ENCODE results near the gene LHX6. TPM values are rescaled to one million over a fixed set of nuclear protein-coding genes. Genes with fewer than 3 reads are reported as not detected.

Gene LHX6
- polyA plus RNA-seq, 2 donors, result 0.63 to 1.0 TPM

GRCh38 chr9:122197426-122197825 is 31.3 kb downstream of the LHX6 start:
- no peaks in the 10 kb centered on the region for H3K36me3 ChIP-seq (ENCODE audit: control insufficient read depth in 2 of 2, insufficient read depth in 2 of 2, low read length in 1 of 2)
- peaks cover 0 to 3% of the 10 kb centered on the region in 2 donors for H3K9me3 ChIP-seq (ENCODE audit: control insufficient read depth in 2 of 2, insufficient read depth in 1 of 2, low read depth in 1 of 2, low read length in 1 of 2)
- WGBS, 2 donors, result 50 to 62% methylated on average over 7 of the region's 7 CpGs
- H3K4me1 ChIP-seq (ENCODE audit: control insufficient read depth in 2 of 2, insufficient read depth in 2 of 2, low read length in 1 of 2), result peaks cover 0 to 2% of the 10 kb centered on the region in 2 donors
- H3K27me3 ChIP-seq (ENCODE audit: control insufficient read depth in 1 of 2, insufficient read depth in 2 of 2, low read length in 2 of 2), result no peaks in the 10 kb centered on the region
- no peak overlapping the region for H3K27ac ChIP-seq (ENCODE audit: low read depth in 2 of 2, low read length in 1 of 2)
- no peak overlapping the region for H3K4me3 ChIP-seq (ENCODE audit: low read depth in 1 of 2, low read length in 2 of 2)

DNA sequence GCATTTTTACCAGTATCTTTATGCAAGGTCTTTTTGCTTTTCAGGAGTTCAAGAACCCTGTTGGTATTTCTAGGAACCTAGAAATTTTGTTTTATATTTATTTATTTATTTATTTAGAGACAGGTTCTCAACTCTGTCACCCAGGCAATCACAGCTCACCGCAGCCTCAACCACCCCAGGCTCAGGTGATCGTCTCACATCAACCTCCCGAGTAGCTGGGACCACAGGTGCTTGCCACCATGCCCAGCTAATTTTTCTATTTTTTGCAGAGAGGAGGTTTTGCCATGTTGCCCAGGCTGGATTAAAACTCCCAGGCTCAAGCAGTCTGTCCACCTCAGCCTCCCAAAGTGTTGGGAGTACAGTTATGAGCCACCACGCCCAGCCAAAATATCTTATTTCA is 32.9 kb downstream of the LHX6 start:
- Histone ChIP-seq H3K36me3 (ENCODE audit: control insufficient read depth in 2 of 2, insufficient read depth in 2 of 2, low read length in 1 of 2) (no peaks in the 10 kb centered on the region), H3K4me1 (ENCODE audit: control insufficient read depth in 2 of 2, insufficient read depth in 2 of 2, low read length in 1 of 2) (peaks cover 0 to 7% of the 10 kb centered on the region in 2 donors)
- WGBS, 2 donors, result 89 to 93% methylated on average over 4 of the region's 4 CpGs

DNA sequence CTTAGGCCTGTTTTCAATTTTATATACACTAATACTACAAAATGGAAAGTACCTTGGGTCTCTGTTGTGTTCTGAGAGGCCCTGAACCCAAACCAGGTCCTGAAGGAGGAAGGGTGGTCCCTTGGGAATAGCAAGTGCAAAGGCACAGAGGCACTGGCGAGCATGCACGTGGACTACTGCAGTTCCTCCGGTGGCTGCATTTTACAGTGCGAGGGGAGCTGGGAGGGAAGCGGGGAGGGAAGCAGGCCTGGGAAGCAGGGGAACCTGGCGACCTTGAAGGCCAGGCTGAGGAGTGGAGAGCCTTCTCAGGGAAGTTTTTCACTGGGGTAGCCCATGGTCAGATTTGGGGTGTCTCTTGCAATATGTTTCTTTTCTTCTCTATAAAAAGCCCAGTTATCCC is 35.1 kb downstream of the LHX6 start:
- H3K27ac ChIP-seq (ENCODE audit: low read depth in 2 of 2, low read length in 1 of 2), result no peak overlapping the region
- 88 to 92% methylated on average over 6 of the region's 6 CpGs for WGBS, 2 donors
- no peak overlapping the region for H3K4me3 ChIP-seq (ENCODE audit: low read depth in 1 of 2, low read length in 2 of 2)
- no peaks in the 10 kb centered on the region for H3K36me3 ChIP-seq (ENCODE audit: control insufficient read depth in 2 of 2, insufficient read depth in 2 of 2, low read length in 1 of 2)
- peaks cover 0 to 3% of the 10 kb centered on the region in 2 donors for H3K9me3 ChIP-seq (ENCODE audit: control insufficient read depth in 2 of 2, insufficient read depth in 1 of 2, low read depth in 1 of 2, low read length in 1 of 2)
- no peaks in the 10 kb centered on the region for H3K27me3 ChIP-seq (ENCODE audit: control insufficient read depth in 1 of 2, insufficient read depth in 2 of 2, low read length in 2 of 2)
- peaks cover 0 to 10% of the 10 kb centered on the region in 2 donors for H3K4me1 ChIP-seq (ENCODE audit: control insufficient read depth in 2 of 2, insufficient read depth in 2 of 2, low read length in 1 of 2)

More for the DNA sequence above, 32.9 kb downstream of the LHX6 start:
- Histone ChIP-seq H3K4me3 (ENCODE audit: low read depth in 1 of 2, low read length in 2 of 2) (no peak overlapping the region), H3K9me3 (ENCODE audit: control insufficient read depth in 2 of 2, insufficient read depth in 1 of 2, low read depth in 1 of 2, low read length in 1 of 2) (peaks cover 0 to 3% of the 10 kb centered on the region in 2 donors), H3K27ac (ENCODE audit: low read depth in 2 of 2, low read length in 1 of 2) (no peak overlapping the region), H3K27me3 (ENCODE audit: control insufficient read depth in 1 of 2, insufficient read depth in 2 of 2, low read length in 2 of 2) (no peaks in the 10 kb centered on the region)

GRCh38 chr9:122192914-122193525 is 35.7 kb downstream of the LHX6 start:
- WGBS, 2 donors, result 70 to 80% methylated on average over 16 of the region's 16 CpGs
- Histone ChIP-seq H3K4me3 (ENCODE audit: low read depth in 1 of 2, low read length in 2 of 2) (no peak overlapping the region), H3K36me3 (ENCODE audit: control insufficient read depth in 2 of 2, insufficient read depth in 2 of 2, low read length in 1 of 2) (no peaks in the 10 kb centered on the region), H3K4me1 (ENCODE audit: control insufficient read depth in 2 of 2, insufficient read depth in 2 of 2, low read length in 1 of 2) (peaks cover 0 to 10% of the 10 kb centered on the region in 2 donors), H3K27me3 (ENCODE audit: control insufficient read depth in 1 of 2, insufficient read depth in 2 of 2, low read length in 2 of 2) (no peaks in the 10 kb centered on the region), H3K9me3 (ENCODE audit: control insufficient read depth in 2 of 2, insufficient read depth in 1 of 2, low read depth in 1 of 2, low read length in 1 of 2) (peaks cover 0 to 2% of the 10 kb centered on the region in 2 donors), H3K27ac (ENCODE audit: low read depth in 2 of 2, low read length in 1 of 2) (no peak overlapping the region)

- Histone ChIP-seq H3K9me3 (ENCODE audit: control insufficient read depth in 2 of 2, insufficient read depth in 1 of 2, low read depth in 1 of 2, low read length in 1 of 2) (no peaks in the 10 kb centered on the region), H3K4me3 (ENCODE audit: low read depth in 1 of 2, low read length in 2 of 2) (no peak overlapping the region), H3K4me1 (ENCODE audit: control insufficient read depth in 2 of 2, insufficient read depth in 2 of 2, low read length in 1 of 2) (peaks cover 0 to 10% of the 10 kb centered on the region in 2 donors), H3K27me3 (ENCODE audit: control insufficient read depth in 1 of 2, insufficient read depth in 2 of 2, low read length in 2 of 2) (no peaks in the 10 kb centered on the region), H3K27ac (ENCODE audit: low read depth in 2 of 2, low read length in 1 of 2) (peak overlapping the region in 1 of 2 donors; percentile 10), H3K36me3 (ENCODE audit: control insufficient read depth in 2 of 2, insufficient read depth in 2 of 2, low read length in 1 of 2) (no peaks in the 10 kb centered on the region)
- WGBS, 2 donors, result 66 to 73% methylated on average over 5 of the region's 5 CpGs
These were observed 36.4 kb downstream of the LHX6 start for GRCh38 chr9:122192261-122192875.

DNA sequence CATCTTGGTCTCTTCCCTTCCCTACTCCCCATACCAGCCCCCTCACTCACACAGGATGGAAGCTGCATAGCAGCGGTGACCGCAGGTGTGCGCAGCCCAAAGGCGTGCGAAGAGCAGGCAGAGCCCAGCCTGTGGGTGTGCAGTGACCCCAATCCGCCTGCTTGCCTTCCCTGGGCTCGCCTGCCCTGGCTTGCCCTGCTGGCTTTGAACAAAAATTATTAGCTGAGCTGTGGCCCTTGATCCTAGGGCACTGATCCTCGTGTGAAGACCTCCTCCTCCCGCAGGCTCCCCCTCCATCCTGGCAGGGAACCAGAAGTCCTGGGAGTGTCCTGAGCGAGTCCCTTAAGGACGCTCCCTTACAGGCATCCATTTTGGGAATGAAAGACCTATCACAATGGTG is 37.2 kb downstream of the LHX6 start:
- Histone ChIP-seq H3K9me3 (ENCODE audit: control insufficient read depth in 2 of 2, insufficient read depth in 1 of 2, low read depth in 1 of 2, low read length in 1 of 2) (no peaks in the 10 kb centered on the region), H3K4me1 (ENCODE audit: control insufficient read depth in 2 of 2, insufficient read depth in 2 of 2, low read length in 1 of 2) (peaks cover 0 to 10% of the 10 kb centered on the region in 2 donors), H3K27me3 (ENCODE audit: control insufficient read depth in 1 of 2, insufficient read depth in 2 of 2, low read length in 2 of 2) (no peaks in the 10 kb centered on the region), H3K36me3 (ENCODE audit: control insufficient read depth in 2 of 2, insufficient read depth in 2 of 2, low read length in 1 of 2) (no peaks in the 10 kb centered on the region), H3K27ac (ENCODE audit: low read depth in 2 of 2, low read length in 1 of 2) (peak overlapping the region in 1 of 2 donors; percentile 10), H3K4me3 (ENCODE audit: low read depth in 1 of 2, low read length in 2 of 2) (no peak overlapping the region)
- WGBS, 2 donors, result 45 to 61% methylated on average over 11 of the region's 11 CpGs

DNA sequence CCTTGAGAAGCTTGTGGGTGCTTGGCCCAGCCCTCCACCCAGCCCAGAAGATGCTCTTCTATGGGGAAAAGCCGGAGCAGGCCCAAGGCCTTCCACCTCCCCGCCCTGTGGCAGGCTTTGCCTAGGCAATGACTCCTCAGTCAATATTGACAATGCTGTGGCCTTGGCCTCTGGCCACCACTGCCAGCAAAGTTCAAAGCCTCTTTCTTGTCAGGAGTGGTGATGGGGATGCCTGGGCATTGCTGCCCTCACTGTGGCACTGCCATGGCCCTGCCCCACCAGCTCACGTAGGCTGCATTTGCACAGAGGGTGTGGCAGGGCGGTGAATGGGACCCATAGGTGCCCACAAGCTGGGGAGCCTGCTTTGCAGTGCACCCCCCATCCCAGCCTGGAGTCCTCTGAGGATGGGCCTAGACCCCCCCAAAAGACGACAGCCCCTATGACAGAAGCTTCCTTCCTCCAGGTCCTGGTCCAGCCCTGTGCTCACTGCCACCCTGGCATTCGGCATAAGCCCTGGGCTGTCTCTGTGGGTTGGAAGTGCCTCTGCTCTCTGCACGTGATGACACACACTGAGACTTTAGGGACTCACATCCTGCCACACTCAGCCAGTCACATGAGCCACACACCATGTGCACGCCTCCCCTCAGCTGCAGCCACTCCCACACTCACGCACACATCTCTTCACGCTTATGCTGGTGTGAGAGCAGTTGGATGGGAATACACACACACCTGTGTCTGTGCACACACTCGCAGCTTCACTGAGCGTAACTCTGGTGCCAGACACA is 38.0 kb downstream of the LHX6 start:
- no peak overlapping the region for H3K4me3 ChIP-seq (ENCODE audit: low read depth in 1 of 2, low read length in 2 of 2)
- H3K4me1 ChIP-seq (ENCODE audit: control insufficient read depth in 2 of 2, insufficient read depth in 2 of 2, low read length in 1 of 2), result peaks cover 0 to 10% of the 10 kb centered on the region in 2 donors
- no peaks in the 10 kb centered on the region for H3K36me3 ChIP-seq (ENCODE audit: control insufficient read depth in 2 of 2, insufficient read depth in 2 of 2, low read length in 1 of 2)
- H3K9me3 ChIP-seq (ENCODE audit: control insufficient read depth in 2 of 2, insufficient read depth in 1 of 2, low read depth in 1 of 2, low read length in 1 of 2), result no peaks in the 10 kb centered on the region
- H3K27ac ChIP-seq (ENCODE audit: low read depth in 2 of 2, low read length in 1 of 2), result no peak overlapping the region
- WGBS, 2 donors, result 47 to 69% methylated on average over 12 of the region's 12 CpGs
- no peaks in the 10 kb centered on the region for H3K27me3 ChIP-seq (ENCODE audit: control insufficient read depth in 1 of 2, insufficient read depth in 2 of 2, low read length in 2 of 2)

DNA sequence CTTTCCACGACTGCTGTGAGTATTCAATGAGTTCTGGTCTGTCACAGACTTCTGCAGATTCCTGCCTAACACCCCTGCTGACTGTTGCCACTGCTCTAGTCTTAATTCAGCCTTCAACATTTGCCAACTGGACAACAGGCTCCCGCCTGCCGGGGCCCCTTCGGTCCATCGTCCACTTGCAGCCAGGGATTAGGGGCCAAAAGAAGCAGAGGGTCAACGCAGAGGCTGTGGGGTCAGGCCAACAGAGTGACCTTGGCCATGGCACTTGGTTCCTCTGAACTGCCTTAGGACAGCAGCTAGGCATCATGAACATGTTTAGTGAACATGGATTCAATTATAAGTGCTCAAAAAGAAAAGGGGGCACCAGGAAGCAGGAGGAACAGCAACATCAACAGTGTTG is 40.4 kb downstream of the LHX6 start:
- H3K4me1 ChIP-seq (ENCODE audit: control insufficient read depth in 2 of 2, insufficient read depth in 2 of 2, low read length in 1 of 2), result peaks cover 0 to 10% of the 10 kb centered on the region in 2 donors
- no peak overlapping the region for H3K27ac ChIP-seq (ENCODE audit: low read depth in 2 of 2, low read length in 1 of 2)
- H3K27me3 ChIP-seq (ENCODE audit: control insufficient read depth in 1 of 2, insufficient read depth in 2 of 2, low read length in 2 of 2), result no peaks in the 10 kb centered on the region
- no peaks in the 10 kb centered on the region for H3K9me3 ChIP-seq (ENCODE audit: control insufficient read depth in 2 of 2, insufficient read depth in 1 of 2, low read depth in 1 of 2, low read length in 1 of 2)
- H3K4me3 ChIP-seq (ENCODE audit: low read depth in 1 of 2, low read length in 2 of 2), result no peak overlapping the region
- 86 to 89% methylated on average over 6 of the region's 6 CpGs for WGBS, 2 donors
- no peaks in the 10 kb centered on the region for H3K36me3 ChIP-seq (ENCODE audit: control insufficient read depth in 2 of 2, insufficient read depth in 2 of 2, low read length in 1 of 2)

GRCh38 chr9:122186777-122187470 is 41.8 kb downstream of the LHX6 start:
- WGBS, 2 donors, result 86 to 95% methylated on average over 8 of the region's 8 CpGs
- H3K9me3 ChIP-seq (ENCODE audit: control insufficient read depth in 2 of 2, insufficient read depth in 1 of 2, low read depth in 1 of 2, low read length in 1 of 2), result no peaks in the 10 kb centered on the region
- no peak overlapping the region for H3K4me3 ChIP-seq (ENCODE audit: low read depth in 1 of 2, low read length in 2 of 2)
- no peaks in the 10 kb centered on the region for H3K36me3 ChIP-seq (ENCODE audit: control insufficient read depth in 2 of 2, insufficient read depth in 2 of 2, low read length in 1 of 2)
- no peaks in the 10 kb centered on the region for H3K27me3 ChIP-seq (ENCODE audit: control insufficient read depth in 1 of 2, insufficient read depth in 2 of 2, low read length in 2 of 2)
- no peak overlapping the region for H3K27ac ChIP-seq (ENCODE audit: low read depth in 2 of 2, low read length in 1 of 2)
- H3K4me1 ChIP-seq (ENCODE audit: control insufficient read depth in 2 of 2, insufficient read depth in 2 of 2, low read length in 1 of 2), result peaks cover 0 to 7% of the 10 kb centered on the region in 2 donors
